Omental fat pad (tissue), 4 donors: ENCODE data around the gene SOAT1. TPM values are rescaled to one million over a fixed set of nuclear protein-coding genes. Genes with fewer than 3 reads are reported as not detected.

Experiments used
- small RNA-seq: library from RNA; depleted of rRNA; stranded (forward); fragments of <200 nt; gene quantifications from one replicate; pipeline ENCODE3, GENCODE V24; 2016
- total RNA-seq, 4 donors: library from RNA; depleted of rRNA; stranded (reverse); fragments of >200 nt; gene quantifications; one replicate each; pipeline ENCODE4 v1.1.0, GENCODE V29; 2016

SOAT1 gene
- total RNA-seq, 4 donors from 2014 or later = 20.2 to 46.5 (median 25.3) TPM

Small RNA genes lying within 50 kb of the gene (small RNA-seq; reads per million reads assigned to genes)
- not detected for gene AL512326.2

Other genes with a start within 250 kb of the SOAT1 start
- 10 to 100 TPM; 26.9 to 44.7 (median 33.7) TPM for gene TOR3A, start 211.7 kb upstream of the SOAT1 start, total RNA-seq
- 100 to 1,000 TPM in 1 of 4 donors, 10 to 100 TPM in 3; 19.1 to 128 (median 39.9) TPM for gene ABL2, start 64.1 kb upstream of the SOAT1 start, total RNA-seq
- under 1 TPM in 2 of 4 donors, not detected in 2; 0.25 to 0.28 TPM for gene AXDND1, start 72.2 kb downstream of the SOAT1 start, total RNA-seq